IMR-90 (cell line): ENCODE measurements around the gene IGHMBP2.

ENCODE experiments used
- BHLHE40 ChIP-seq: fragments of 150-350 bp; IDR thresholded peaks from 2 replicates; pipeline ENCODE4 v1.6.1; 2016; ENCODE audit warnings: mild to moderate bottlenecking, low read depth, low read length
- CEBPB ChIP-seq: IDR thresholded peaks from 2 replicates; pipeline ENCODE4 v1.6.1; 2012; ENCODE audit warnings: low read depth, low read length, improper control_type of control experiment
- CTCF ChIP-seq: conservative IDR thresholded peaks from 2 replicates; pipeline ENCODE4 v1.5.1; 2012; ENCODE audit warnings: mild to moderate bottlenecking, low read depth, low read length, improper control_type of control experiment
- MAFK ChIP-seq: IDR thresholded peaks from 2 replicates; pipeline ENCODE4 v1.6.1; 2012; ENCODE audit warnings: low read depth, low read length, improper control_type of control experiment
- MAZ ChIP-seq: IDR thresholded peaks from 2 replicates; pipeline ENCODE4 v1.6.1; 2012; ENCODE audit warnings: low read depth, mild to moderate bottlenecking, low read length, improper control_type of control experiment, moderate library complexity, borderline replicate concordance
- MXI1 ChIP-seq: IDR thresholded peaks from 2 replicates; pipeline ENCODE4 v1.6.1; 2012; ENCODE audit warnings: low read depth, mild to moderate bottlenecking, low read length, moderate library complexity, borderline replicate concordance
- NFE2L2 ChIP-seq: fragments of 150-350 bp; IDR thresholded peaks from 2 replicates; pipeline ENCODE4 v1.6.1; 2016; ENCODE audit warnings: low read depth, mild to moderate bottlenecking, low read length
- POLR2A ChIP-seq: IDR thresholded peaks from 2 replicates; pipeline ENCODE4 v1.6.1; 2012; ENCODE audit warnings: mild to moderate bottlenecking, low read depth, low read length
- RCOR1 ChIP-seq: IDR thresholded peaks from 2 replicates; pipeline ENCODE4 v1.6.1; 2012; ENCODE audit warnings: mild to moderate bottlenecking, low read length, improper control_type of control experiment; ENCODE audit not compliant: insufficient replicate concordance
- RFX5 ChIP-seq: IDR thresholded peaks from 2 replicates; pipeline ENCODE4 v1.8.0; 2012; ENCODE audit warnings: low read depth, mild to moderate bottlenecking, low read length, moderate library complexity
- SMC3 ChIP-seq: fragments of 150-350 bp; IDR thresholded peaks from 2 replicates; pipeline ENCODE4 v1.6.1; 2016; ENCODE audit warnings: low read depth, mild to moderate bottlenecking, antibody characterized with exemption, low read length, moderate library complexity

GRCh38 chr11:68934321-68934645 is 30.6 kb downstream of the IGHMBP2 start:
- TF ChIP-seq CTCF = no peak
- TF ChIP-seq POLR2A = no peak
- no peak for TF ChIP-seq RFX5
- no peak for TF ChIP-seq MXI1
- TF ChIP-seq SMC3 = no peak
- no peak for TF ChIP-seq BHLHE40
- TF ChIP-seq MAFK = no peak
- TF ChIP-seq CEBPB = no peak
- no peak for TF ChIP-seq RCOR1
- TF ChIP-seq MAZ = no peak
- TF ChIP-seq NFE2L2 = no peak
